GM19240 (cell line): ENCODE measurements around the gene CEP112.
"Not testable (repeated sequence)": the region's sequence is repeated elsewhere in the genome, so short reads cannot be mapped to it uniquely, and the experiment has no call there.

Source experiments
- DNase-seq: peaks from one replicate; pipeline ENCODE4 v3.0.0; 2011; ENCODE audit warnings: low spot score; ENCODE audit not compliant: insufficient read length

CEP112 gene

GRCh38 chr17:65742403-65743307, 449.3 kb downstream of the CEP112 start:
- DNase-seq, result no peak

DNA sequence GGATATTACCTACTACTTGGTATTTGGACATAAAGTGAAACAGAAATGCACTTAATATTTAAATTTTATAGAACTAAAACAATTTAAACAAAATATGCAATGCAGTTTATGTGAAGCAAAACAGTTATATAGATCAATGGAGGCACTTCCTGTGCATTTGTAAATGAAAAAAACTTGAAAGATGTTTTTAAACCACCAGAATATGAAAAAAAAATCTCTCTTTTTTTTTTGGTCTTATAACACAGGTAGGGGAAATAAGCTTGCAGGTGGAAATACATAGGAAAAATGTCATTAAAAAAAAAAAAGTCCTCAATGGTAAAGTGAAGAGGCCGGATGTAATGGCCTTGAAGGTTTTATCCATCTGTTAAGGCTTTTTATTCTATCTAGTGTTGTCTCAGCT, 450.2 kb downstream of the CEP112 start:
- DNase-seq, result no peak

GRCh38 chr17:65739034-65739433, 452.9 kb downstream of the CEP112 start:
- DNase-seq, result no peak

DNA sequence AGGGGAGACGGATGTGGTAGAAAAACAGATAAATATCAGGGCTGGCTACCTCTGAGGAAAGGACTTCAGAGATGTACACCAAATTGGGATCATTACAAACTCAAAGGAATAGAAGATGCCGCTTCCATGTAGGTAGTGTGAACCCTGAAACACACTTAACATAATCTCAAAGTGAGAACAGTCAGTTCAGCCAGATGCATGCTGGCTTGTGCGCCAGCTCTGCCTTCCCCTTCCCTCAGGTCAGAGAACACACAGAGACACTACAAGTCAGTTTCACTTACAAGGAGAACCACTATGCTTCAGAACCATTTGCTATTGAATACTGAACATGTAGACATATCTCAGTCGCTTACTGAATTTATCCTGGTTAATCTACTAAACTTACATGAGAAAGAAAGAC, 454.5 kb downstream of the CEP112 start:
- no peak for DNase-seq

DNA sequence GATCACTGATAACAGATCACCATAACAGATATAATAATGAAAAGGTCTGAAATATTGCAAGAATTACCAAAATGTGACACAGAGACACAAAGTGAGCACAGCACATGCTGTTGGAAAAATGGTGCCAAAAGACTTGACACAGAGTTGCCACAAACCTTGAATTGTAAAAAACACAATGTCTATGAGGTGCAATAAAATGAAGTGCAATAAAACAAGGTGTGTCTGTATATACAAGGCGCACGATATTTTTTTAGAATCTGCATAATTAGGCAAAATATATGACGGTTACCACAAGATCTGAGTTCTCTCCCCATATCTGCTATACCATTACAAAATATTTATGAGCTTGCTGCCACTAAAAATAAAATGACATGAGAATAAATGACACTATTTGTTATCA, 458.6 kb downstream of the CEP112 start:
- DNase-seq, result no peak

GRCh38 chr17:65732667-65733066, 459.3 kb downstream of the CEP112 start:
- DNase-seq, result not testable (repeated sequence)

- DNase-seq, result no peak
Measured at GRCh38 chr17:65730711-65731169, 461.2 kb downstream of the CEP112 start.

DNA sequence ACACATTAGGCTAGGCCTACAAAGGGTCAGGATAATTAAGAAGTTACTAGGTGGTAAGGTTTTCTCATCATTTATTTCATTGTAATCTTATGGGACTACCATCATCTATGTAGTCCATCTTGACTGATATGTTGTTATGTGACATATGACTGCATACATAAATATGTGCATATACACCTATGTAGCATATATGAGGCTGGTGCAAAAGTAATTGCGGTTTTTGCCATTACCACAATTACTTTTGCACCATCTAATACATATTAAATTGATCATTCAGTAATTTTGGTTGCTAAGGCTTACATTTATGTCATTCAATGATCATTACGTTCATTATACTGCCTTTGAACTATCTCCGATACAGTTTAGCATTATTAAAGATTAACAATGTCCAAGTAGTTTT, 462.7 kb downstream of the CEP112 start:
- DNase-seq, result no peak

DNA sequence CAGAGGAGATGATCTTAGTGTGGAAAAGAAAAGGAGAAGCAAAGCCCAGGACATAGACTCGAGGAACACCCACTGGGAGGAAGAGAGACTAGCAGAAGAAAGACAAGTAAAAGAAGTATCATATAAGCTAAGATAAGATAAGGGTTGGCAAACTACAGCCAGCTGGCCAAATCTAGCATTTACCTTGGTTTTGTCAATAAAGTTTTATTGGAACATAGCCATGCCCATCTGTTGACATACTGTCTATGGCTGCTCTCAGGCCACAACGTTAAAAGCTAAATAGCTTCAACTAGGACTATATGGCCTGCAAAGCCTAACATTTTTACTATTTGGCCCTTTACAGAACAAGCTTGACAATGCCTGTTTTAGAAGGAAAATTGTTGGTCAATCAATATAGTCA, 464.1 kb downstream of the CEP112 start:
- DNase-seq, result no peak

DNA sequence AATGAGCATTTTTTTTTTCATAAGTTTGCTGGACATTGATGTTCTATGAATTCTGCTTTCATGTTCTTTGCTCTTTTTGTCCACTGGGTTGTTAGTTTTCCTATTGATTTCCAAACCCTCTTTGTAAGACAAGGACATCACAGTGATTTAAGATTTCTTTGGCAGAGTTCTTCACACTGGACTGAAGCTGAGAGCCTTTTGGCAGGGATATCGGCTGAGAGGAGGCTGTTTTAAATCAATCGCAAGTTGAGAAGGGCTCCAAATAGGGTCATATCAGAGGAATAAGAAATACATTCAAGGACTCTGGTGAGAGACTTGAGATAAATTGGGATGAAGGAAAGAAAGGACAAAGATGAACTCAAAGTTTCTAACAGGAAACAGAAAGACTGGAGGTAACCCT, 464.7 kb downstream of the CEP112 start:
- DNase-seq, result no peak

DNA sequence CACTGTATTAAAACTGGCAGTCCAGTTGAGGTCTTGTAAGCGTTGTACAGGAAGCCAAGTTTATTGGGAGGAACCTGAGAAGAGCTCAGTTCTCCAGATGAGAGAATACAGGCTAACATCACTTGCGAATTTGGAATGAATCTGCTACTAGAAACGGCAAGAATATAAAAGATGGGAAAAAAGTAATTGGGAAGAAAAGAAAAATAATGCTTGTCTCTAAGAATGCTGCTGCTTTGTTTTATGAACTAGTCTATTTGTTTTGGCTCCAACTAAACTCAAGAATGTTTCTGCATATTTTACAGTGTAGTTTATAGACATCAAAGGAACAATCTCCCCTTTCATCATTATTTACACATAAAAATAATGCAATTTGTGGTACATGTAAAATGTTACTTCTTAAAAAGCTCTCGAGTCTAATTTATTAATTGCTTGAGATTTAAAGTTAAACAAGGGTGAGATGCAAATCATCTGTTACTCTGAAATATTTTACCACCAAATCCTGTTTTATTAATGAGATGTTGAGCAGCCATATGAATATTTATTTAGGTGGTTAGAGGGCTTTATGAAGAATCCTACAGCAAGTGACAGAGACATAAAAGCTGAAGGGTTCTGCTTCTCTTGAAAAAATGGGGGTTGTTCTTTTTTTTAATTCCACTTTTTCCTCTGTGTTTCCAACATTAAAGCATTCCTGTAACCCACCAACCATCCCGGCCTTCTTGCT, 468.3 kb downstream of the CEP112 start:
- DNase-seq, result no peak

DNA sequence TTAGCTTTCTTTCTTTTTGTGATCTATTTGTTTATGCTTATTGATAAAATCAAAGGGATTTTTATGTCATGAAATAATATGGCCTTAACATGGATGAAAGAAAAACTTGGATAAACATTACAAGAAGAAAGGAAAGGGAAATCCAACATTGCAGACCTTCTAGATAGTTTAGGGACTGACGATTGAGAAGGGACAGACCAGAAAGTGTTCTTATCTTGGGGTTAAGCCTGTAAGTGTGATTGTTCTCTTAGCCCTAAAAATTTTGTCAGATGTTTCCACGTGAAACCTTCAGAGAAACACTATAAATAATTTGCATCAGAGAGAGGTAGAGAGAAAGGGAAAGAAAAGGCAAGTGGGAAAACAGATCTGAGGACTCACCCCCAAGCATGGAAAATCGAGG, 473.3 kb downstream of the CEP112 start:
- DNase-seq, result no peak

DNA sequence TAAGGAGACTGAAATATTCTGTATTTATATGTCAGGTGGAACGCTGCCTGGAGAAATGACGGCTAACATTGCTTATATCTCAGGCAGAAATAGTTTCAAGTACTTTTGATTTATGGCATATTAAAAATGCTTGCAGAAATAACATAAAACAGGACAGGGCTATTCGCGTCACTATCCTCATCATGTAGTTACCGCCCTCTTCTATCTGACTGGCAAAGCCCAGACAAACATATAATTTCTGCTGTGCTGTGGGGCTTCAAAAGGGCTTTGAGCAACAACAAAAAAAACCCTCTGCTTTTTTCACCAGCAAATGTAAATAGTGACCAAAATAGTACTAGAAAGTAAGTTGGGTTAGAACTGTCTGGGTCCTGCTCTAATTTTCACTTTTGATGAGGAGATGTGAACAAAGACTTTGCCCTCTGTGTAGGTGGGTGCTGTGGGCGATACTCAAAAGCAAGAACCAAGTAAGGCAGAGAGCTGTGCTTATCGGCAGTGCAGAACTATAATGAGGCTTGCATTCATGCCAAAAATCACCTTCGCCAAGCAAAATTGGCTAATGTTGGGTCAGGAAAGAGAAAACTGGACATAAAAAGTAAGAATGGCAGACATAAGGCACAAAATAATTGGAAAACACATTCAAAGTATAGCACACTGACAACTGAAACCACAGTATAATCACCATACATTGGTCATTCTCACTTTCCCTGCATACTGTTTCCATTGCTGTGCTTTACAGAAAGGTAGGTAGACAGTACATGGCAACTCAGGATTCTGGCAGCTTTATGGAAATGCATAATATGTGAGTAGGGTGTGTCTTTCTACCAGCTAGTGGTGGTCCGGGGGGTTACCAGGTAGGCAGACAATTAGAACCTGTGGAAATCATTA, 479.3 kb downstream of the CEP112 start:
- DNase-seq, result no peak

GRCh38 chr17:65711671-65712276, 480.2 kb downstream of the CEP112 start:
- DNase-seq, result no peak

- DNase-seq, result no peak
Measured at GRCh38 chr17:65707780-65708179, 484.2 kb downstream of the CEP112 start.

DNA sequence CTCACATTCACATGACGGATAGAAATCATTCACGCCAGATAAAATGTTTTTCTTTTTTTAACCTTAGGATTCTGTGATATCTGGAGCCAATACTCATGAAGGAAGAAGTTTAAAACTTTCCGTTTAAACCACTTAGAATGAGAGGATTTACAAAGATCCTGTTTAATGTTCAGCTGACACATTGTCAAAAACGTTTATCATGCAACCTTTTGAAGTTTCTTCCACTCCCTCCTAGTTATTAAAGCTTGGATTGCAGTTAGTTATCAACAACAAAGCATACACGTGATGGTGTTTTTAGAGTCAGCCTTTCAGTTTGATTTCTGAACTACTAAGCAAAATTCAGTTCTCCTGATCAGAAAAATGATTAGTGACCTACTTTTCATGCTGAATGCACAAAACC, 487.2 kb downstream of the CEP112 start:
- DNase-seq, result no peak

- DNase-seq, result no peak
Measured at GRCh38 chr17:65703891-65704290, 488.0 kb downstream of the CEP112 start.

DNA sequence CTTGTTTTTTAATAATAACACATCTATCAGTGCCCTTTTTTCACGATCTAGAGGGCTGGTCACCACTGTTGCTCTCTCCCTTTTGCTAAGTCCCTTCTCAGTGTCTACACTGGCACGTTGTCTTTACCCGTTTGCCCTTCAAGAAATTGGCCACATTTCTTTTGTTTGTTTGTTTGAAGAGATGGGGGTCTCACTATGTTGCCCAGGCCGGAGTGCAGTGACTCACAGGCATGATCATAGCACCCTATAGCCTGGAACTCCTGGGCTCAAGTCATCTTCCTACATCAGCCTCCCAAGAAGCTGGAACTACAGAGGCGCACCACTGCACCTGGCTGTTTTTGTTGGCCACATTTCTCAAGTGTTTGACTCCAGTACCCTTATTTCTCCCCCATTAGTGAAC, 492.5 kb downstream of the CEP112 start:
- no peak for DNase-seq

GRCh38 chr17:65698381-65699061, 493.4 kb downstream of the CEP112 start:
- DNase-seq, result no peak

- no peak for DNase-seq
Measured at GRCh38 chr17:65697661-65698060, 494.3 kb downstream of the CEP112 start.
